ENCODE data around the gene KLF13.

KLF13 gene

DNA sequence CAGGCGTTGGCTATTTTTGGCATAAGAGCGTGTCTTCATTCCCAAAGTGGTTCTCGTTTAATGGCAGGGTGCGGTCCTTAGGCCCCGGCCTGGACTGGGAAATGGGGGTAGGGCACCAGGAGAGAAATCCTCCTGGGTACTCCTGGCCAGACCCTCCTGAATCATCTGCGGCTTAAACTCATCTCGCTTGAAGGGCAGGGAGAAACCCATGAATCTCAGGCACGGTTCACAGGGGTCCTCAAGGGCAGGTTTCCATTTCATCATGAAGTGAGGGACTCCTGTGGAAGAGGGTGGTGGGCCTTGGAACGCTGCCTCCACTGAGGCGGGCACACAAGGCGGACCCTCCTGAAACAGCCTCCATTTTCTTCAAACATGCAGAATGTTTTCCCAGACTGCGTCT, 48.4 kb downstream of the KLF13 start:
- no peaks in the 10 kb centered on the region for H3K9me3 ChIP-seq (ENCODE audit: low read length)
- H3K9me2 ChIP-seq (ENCODE audit: low read depth, low read length) = no peaks in the 10 kb centered on the region
- TF ChIP-seq, protein P1, sequence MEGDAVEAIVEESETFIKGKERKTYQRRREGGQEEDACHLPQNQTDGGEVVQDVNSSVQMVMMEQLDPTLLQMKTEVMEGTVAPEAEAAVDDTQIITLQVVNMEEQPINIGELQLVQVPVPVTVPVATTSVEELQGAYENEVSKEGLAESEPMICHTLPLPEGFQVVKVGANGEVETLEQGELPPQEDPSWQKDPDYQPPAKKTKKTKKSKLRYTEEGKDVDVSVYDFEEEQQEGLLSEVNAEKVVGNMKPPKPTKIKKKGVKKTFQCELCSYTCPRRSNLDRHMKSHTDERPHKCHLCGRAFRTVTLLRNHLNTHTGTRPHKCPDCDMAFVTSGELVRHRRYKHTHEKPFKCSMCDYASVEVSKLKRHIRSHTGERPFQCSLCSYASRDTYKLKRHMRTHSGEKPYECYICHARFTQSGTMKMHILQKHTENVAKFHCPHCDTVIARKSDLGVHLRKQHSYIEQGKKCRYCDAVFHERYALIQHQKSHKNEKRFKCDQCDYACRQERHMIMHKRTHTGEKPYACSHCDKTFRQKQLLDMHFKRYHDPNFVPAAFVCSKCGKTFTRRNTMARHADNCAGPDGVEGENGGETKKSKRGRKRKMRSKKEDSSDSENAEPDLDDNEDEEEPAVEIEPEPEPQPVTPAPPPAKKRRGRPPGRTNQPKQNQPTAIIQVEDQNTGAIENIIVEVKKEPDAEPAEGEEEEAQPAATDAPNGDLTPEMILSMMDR (IDR thresholded peaks at IDR 0.05; ENCODE audit: low read length) = no peak
- no peak for TF ChIP-seq EZH2 (IDR thresholded peaks at IDR 0.05; ENCODE audit: borderline replicate concordance, low read length)
- H3K9ac ChIP-seq (ENCODE audit: low read length) = no peak overlapping the region
- no peaks in the 10 kb centered on the region for H3F3A ChIP-seq (ENCODE audit: insufficient read depth, low read length)
- no peaks in the 10 kb centered on the region for H3K27me3 ChIP-seq (ENCODE audit: insufficient read depth, low read length)
- H3K4me1 ChIP-seq (ENCODE audit: insufficient read depth, low read length, severe bottlenecking) = peaks cover 3% of the 10 kb centered on the region
- H4K20me1 ChIP-seq (ENCODE audit: insufficient read depth, low read length) = no peaks in the 10 kb centered on the region
- H3K27ac ChIP-seq (ENCODE audit: low read depth, low read length, poor library complexity, severe bottlenecking) = no peak overlapping the region
- no peak overlapping the region for H3K4me3 ChIP-seq (ENCODE audit: low read depth, low read length, poor library complexity, severe bottlenecking)
- H3K79me2 ChIP-seq (ENCODE audit: insufficient read depth, low read length) = peaks cover 13% of the 10 kb centered on the region
- H3K36me3 ChIP-seq (ENCODE audit: insufficient read depth, low read length) = peaks cover 82% of the 10 kb centered on the region
- H3K4me2 ChIP-seq (ENCODE audit: low read length) = no peak overlapping the region
- no peak overlapping the region for H2AFZ ChIP-seq (ENCODE audit: low read length)

DNA sequence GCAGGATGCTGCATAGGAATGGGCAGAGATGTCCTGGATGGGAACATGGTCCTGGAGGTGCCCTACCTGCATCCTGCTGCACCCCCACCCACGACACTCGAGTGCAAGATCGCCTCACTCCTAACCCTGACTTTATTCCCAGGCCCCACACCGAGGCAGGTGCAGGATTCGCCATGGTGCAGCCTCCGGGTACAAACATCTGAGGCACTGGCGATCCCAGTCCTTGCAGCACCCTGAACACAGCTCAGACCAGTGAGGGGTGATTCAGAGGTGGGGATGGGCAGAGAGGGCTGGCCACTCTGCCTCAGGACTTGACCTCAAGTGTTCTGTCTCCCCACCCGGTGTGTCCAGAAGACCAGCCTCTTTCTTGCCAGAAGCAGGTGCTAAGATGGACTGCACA, 49.1 kb downstream of the KLF13 start:
- peaks cover 90% of the 10 kb centered on the region for H3K36me3 ChIP-seq (ENCODE audit: insufficient read depth, low read length)
- no peak for TF ChIP-seq EZH2 (IDR thresholded peaks at IDR 0.05; ENCODE audit: borderline replicate concordance, low read length)
- TF ChIP-seq, protein P1 (IDR thresholded peaks at IDR 0.05; ENCODE audit: low read length) = no peak
- no peak overlapping the region for H3K4me3 ChIP-seq (ENCODE audit: low read depth, low read length, poor library complexity, severe bottlenecking)
- H2AFZ ChIP-seq (ENCODE audit: low read length) = no peak overlapping the region
- no peaks in the 10 kb centered on the region for H3K4me1 ChIP-seq (ENCODE audit: insufficient read depth, low read length, severe bottlenecking)
- no peak overlapping the region for H3K4me2 ChIP-seq (ENCODE audit: low read length)
- H3K9me3 ChIP-seq (ENCODE audit: low read length) = no peaks in the 10 kb centered on the region
- H3K79me2 ChIP-seq (ENCODE audit: insufficient read depth, low read length) = peaks cover 6% of the 10 kb centered on the region
- no peak overlapping the region for H3K9ac ChIP-seq (ENCODE audit: low read length)
- no peaks in the 10 kb centered on the region for H3F3A ChIP-seq (ENCODE audit: insufficient read depth, low read length)
- no peaks in the 10 kb centered on the region for H4K20me1 ChIP-seq (ENCODE audit: insufficient read depth, low read length)
- peak overlapping the region; percentile 14 for H3K27ac ChIP-seq (ENCODE audit: low read depth, low read length, poor library complexity, severe bottlenecking)
- H3K27me3 ChIP-seq (ENCODE audit: insufficient read depth, low read length) = no peaks in the 10 kb centered on the region
- no peaks in the 10 kb centered on the region for H3K9me2 ChIP-seq (ENCODE audit: low read depth, low read length)

DNA sequence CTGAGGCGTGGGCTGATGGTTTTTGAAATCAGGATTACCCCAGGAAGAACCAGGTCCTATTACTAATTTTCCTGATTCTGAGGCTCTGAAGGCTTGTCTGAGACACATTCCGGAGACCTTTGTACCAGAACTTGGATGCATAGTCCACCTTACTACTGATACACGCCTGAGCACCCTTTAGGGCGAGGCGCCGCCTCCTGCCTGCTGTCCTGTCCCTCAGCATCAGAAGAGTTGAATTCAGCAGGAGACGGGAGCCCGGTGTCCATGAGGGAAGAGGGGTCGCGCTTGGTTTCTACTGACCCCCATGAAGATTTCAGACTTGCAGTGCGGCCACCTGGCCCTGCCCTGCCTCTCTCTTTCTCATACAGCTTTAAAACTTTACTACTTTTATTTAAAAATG, 49.9 kb downstream of the KLF13 start:
- H4K20me1 ChIP-seq (ENCODE audit: insufficient read depth, low read length) = no peaks in the 10 kb centered on the region
- no peaks in the 10 kb centered on the region for H3K79me2 ChIP-seq (ENCODE audit: insufficient read depth, low read length)
- no peak for TF ChIP-seq EZH2 (IDR thresholded peaks at IDR 0.05; ENCODE audit: borderline replicate concordance, low read length)
- TF ChIP-seq, protein P1 (IDR thresholded peaks at IDR 0.05; ENCODE audit: low read length) = no peak
- H3K27ac ChIP-seq (ENCODE audit: low read depth, low read length, poor library complexity, severe bottlenecking) = no peak overlapping the region
- H3K36me3 ChIP-seq (ENCODE audit: insufficient read depth, low read length) = peaks cover 93% of the 10 kb centered on the region
- no peak overlapping the region for H3K4me2 ChIP-seq (ENCODE audit: low read length)
- H3K9me3 ChIP-seq (ENCODE audit: low read length) = no peaks in the 10 kb centered on the region
- H3K4me3 ChIP-seq (ENCODE audit: low read depth, low read length, poor library complexity, severe bottlenecking) = no peak overlapping the region
- H3K9ac ChIP-seq (ENCODE audit: low read length) = no peak overlapping the region
- no peak overlapping the region for H2AFZ ChIP-seq (ENCODE audit: low read length)
- H3K9me2 ChIP-seq (ENCODE audit: low read depth, low read length) = no peaks in the 10 kb centered on the region
- no peaks in the 10 kb centered on the region for H3K27me3 ChIP-seq (ENCODE audit: insufficient read depth, low read length)
- no peaks in the 10 kb centered on the region for H3K4me1 ChIP-seq (ENCODE audit: insufficient read depth, low read length, severe bottlenecking)
- H3F3A ChIP-seq (ENCODE audit: insufficient read depth, low read length) = no peaks in the 10 kb centered on the region

All from OCI-LY1 (cell line).